Left lung (tissue), 10 donors: ENCODE data around the gene ERBB3. TPM values are rescaled to one million over a fixed set of nuclear protein-coding genes. Genes with fewer than 3 reads are reported as not detected.
"Not testable (repeated sequence)": the region's sequence is repeated elsewhere in the genome, so short reads cannot be mapped to it uniquely, and the experiment has no call there.

Experiments used
- ATAC-seq: fragments of 200-7000 bp; cut with Tn5 transposase; one replicate; pipeline ENCODE4 v1.9.1; 2020; ENCODE audit warnings: moderate library complexity
- DNase-seq, 4 donors: peaks; one replicate each; pipeline ENCODE4 v3.0.0-alpha.2; 2013 to 2020
- H3K27ac ChIP-seq, 2 donors: fragments of 200-600 bp; sonication (generic) in 1 of 2; one replicate each; pipeline versions ENCODE4 v1.5.0 to v1.8.0; 2020 to 2021
- H3K27me3 ChIP-seq, 2 donors: fragments of 200-600 bp; sonication (generic) in 1 of 2; one replicate each; pipeline versions ENCODE4 v1.5.0 to v1.8.0; 2020 to 2021
- H3K36me3 ChIP-seq, 2 donors: fragments of 200-600 bp; sonication (generic) in 1 of 2; one replicate each; pipeline versions ENCODE4 v1.5.0 to v1.8.0; 2020 to 2021
- H3K4me1 ChIP-seq, 2 donors: fragments of 200-600 bp; one replicate each; pipeline ENCODE4 v1.8.0; 2021
- H3K4me3 ChIP-seq, 2 donors: fragments of 200-600 bp; sonication (generic) in 1 of 2; one replicate each; pipeline versions ENCODE4 v1.5.0 to v1.8.0; 2020 to 2021; ENCODE audit warnings: mild to moderate bottlenecking in 1 of 2
- H3K9me3 ChIP-seq, 2 donors: fragments of 200-600 bp; sonication (generic) in 1 of 2; one replicate each; pipeline versions ENCODE4 v1.5.0 to v1.8.0; 2020 to 2021
- intact Hi-C, 2 donors: fragments of 100-400 bp; cut with DNase I; formaldehyde crosslinking; loops; one replicate each; pipeline versions ENCODE4 v1.11.2 to v1.14.2; 2022
- polyA plus RNA-seq, 6 donors: library from polyadenylated mRNA; unstranded; fragments of 120-200 nt; gene quantifications; one replicate each; pipeline ENCODE4 v1.2.1, GENCODE V29; 2013; ENCODE audit not compliant: insufficient read length in 6 of 6
- total RNA-seq, 2 donors: library from RNA; stranded (reverse); fragmentation: NEBNext Ultra II Directional; extraction: Animal tissue kit (Norgen Biotek cat#: 25700); gene quantifications; one replicate each; pipeline ENCODE4 v1.2.1, GENCODE V29; 2021
- TF ChIP-seq, protein P1 (sequence below), 2 donors: fragments of 200-600 bp; sonication (generic) in 1 of 2; IDR thresholded peaks; one replicate each; pipeline versions ENCODE4 v1.5.0 to v1.8.0; 2021; ENCODE audit warnings: antibody characterized with exemption in 2 of 2
- donor health status: DM: no; HTN: yes; CAD: no.
- donor health status: DM: no; HTN: no; CAD: no.

The ERBB3 gene
- total and polyA plus RNA-seq, 8 donors: 38.6 to 96.1 (median 82.1) TPM

- ATAC-seq (no peak), DNase-seq (no peak)
- Histone ChIP-seq H3K27ac (peak overlapping the region in 1 of 2 donors; percentile 93), H3K9me3 (no peaks in the 10 kb centered on the region), H3K4me3 (peak overlapping the region; percentile 75 to 86), H3K4me1 (peaks cover 13 to 31% of the 10 kb centered on the region in 2 donors), H3K36me3 (peaks cover 0 to 32% of the 10 kb centered on the region in 2 donors), H3K27me3 (no peaks in the 10 kb centered on the region)
- intact Hi-C loops: no loop called here
- TF ChIP-seq, protein P1, sequence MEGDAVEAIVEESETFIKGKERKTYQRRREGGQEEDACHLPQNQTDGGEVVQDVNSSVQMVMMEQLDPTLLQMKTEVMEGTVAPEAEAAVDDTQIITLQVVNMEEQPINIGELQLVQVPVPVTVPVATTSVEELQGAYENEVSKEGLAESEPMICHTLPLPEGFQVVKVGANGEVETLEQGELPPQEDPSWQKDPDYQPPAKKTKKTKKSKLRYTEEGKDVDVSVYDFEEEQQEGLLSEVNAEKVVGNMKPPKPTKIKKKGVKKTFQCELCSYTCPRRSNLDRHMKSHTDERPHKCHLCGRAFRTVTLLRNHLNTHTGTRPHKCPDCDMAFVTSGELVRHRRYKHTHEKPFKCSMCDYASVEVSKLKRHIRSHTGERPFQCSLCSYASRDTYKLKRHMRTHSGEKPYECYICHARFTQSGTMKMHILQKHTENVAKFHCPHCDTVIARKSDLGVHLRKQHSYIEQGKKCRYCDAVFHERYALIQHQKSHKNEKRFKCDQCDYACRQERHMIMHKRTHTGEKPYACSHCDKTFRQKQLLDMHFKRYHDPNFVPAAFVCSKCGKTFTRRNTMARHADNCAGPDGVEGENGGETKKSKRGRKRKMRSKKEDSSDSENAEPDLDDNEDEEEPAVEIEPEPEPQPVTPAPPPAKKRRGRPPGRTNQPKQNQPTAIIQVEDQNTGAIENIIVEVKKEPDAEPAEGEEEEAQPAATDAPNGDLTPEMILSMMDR (IDR thresholded peaks at IDR 0.05): no peak
Measured at GRCh38 chr12:56042843-56043242, 37.1 kb upstream of the ERBB3 start.

DNA sequence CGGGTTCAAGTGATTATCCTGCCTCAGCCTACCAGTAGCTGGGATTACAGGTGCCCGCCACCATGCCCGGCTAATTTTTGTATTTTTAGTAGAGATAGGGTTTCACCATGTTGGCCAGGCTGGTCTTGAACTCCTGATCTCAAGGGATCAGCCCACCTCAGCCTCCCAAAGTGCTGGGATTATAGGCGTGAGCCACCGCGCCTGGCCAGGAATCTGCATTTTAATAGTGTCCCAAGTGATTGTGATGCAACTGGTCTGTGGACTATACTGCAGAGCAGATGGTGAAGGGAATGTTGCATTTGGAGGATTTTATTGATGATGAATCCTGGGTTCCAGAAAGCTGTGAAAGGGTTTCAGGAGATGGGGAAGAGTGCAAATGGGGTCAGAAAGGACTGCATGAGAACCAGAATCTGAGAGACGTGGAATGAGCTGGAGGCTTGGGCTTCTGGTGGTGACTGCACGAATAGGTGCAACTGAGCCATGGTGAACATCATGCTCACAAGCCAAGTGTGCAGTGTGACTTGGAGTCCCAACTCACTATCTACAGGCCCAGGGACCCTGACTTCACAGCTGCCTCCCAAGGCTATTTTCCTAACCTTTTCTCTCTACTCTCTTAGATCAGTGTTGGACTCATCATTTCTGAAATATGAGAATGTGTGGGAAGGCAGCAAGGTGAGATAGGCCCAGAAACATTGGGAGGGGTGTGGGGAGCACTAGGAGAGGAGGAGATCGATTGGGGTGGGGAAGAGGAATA lies 33.8 kb upstream of the ERBB3 start:
- intact Hi-C loops: no loop called here
- H3K36me3 ChIP-seq: peaks cover 0 to 32% of the 10 kb centered on the region in 2 donors
- H3K27ac ChIP-seq: no peak overlapping the region
- H3K4me1 ChIP-seq: peaks cover 9 to 23% of the 10 kb centered on the region in 2 donors
- TF ChIP-seq, protein P1 (IDR thresholded peaks at IDR 0.05): no peak
- H3K4me3 ChIP-seq: no peak overlapping the region
- no peak for DNase-seq
- no peaks in the 10 kb centered on the region for H3K9me3 ChIP-seq
- no peaks in the 10 kb centered on the region for H3K27me3 ChIP-seq
- ATAC-seq: no peak

- H3K9me3 ChIP-seq: no peaks in the 10 kb centered on the region
- TF ChIP-seq, protein P1 (IDR thresholded peaks at IDR 0.05): no peak
- H3K36me3 ChIP-seq: no peaks in the 10 kb centered on the region
- DNase-seq: no peak
- no peaks in the 10 kb centered on the region for H3K4me1 ChIP-seq
- H3K27me3 ChIP-seq: no peaks in the 10 kb centered on the region
- ATAC-seq: no peak
- intact Hi-C loops: no loop called here
- no peak overlapping the region for H3K4me3 ChIP-seq
- no peak overlapping the region for H3K27ac ChIP-seq
Measured at GRCh38 chr12:56053407-56053893, 26.5 kb upstream of the ERBB3 start.

DNA sequence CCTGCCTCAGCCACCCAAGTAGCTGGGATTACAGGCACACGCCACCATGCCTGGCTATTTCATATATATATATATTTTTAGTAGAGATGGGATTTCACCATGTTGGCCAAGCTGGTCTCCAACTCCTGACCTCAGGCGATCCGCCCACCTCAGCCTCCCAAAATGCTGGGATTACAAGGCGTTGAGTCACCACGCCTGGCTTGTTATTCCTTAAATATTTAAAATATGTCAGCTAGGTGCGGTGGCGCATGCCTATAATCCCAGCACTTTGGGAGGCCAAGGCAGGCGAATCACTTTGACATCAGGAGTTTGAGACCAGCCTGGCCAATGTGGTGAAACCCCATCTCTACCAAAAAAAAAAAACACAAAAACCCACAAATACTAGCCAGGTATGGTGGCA lies 20.0 kb upstream of the ERBB3 start:
- H3K4me1 ChIP-seq, H3K36me3 ChIP-seq, intact Hi-C loops, H3K27me3 ChIP-seq, H3K27ac ChIP-seq, H3K4me3 ChIP-seq, H3K9me3 ChIP-seq, DNase-seq, ATAC-seq: not testable (repeated sequence)

DNA sequence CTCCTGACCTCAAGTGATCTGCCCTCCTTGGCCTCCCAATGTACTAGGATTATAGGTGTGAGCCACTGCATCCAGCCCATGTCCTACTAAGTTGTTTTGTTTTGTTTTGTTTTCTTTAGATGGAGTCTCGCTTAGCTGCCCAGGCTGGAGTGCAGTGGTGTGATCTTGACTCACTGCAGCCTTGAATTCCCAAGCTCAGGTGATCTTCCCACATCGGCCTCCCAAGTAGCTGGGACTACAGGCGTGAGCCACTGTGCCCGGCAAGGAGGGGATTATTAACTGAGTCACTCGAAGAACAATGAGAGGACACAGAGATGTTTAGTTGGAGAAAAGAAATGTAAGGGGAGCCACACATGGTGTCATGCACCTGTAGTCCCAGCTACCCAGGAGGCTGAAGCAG lies 18.0 kb upstream of the ERBB3 start:
- no peak overlapping the region for H3K4me3 ChIP-seq
- DNase-seq (no peak), ATAC-seq (no peak)
- H3K27me3 ChIP-seq: no peaks in the 10 kb centered on the region
- TF ChIP-seq, protein P1 (IDR thresholded peaks at IDR 0.05): no peak
- intact Hi-C loops: no loop called here
- H3K27ac ChIP-seq: no peak overlapping the region
- H3K4me1 ChIP-seq: no peaks in the 10 kb centered on the region
- H3K36me3 ChIP-seq: no peaks in the 10 kb centered on the region
- H3K9me3 ChIP-seq: no peaks in the 10 kb centered on the region
